ENCODE results near the gene FLNB. TPM values are rescaled to one million over a fixed set of nuclear protein-coding genes. Genes with fewer than 3 reads are reported as not detected.

Gene FLNB, protein sequence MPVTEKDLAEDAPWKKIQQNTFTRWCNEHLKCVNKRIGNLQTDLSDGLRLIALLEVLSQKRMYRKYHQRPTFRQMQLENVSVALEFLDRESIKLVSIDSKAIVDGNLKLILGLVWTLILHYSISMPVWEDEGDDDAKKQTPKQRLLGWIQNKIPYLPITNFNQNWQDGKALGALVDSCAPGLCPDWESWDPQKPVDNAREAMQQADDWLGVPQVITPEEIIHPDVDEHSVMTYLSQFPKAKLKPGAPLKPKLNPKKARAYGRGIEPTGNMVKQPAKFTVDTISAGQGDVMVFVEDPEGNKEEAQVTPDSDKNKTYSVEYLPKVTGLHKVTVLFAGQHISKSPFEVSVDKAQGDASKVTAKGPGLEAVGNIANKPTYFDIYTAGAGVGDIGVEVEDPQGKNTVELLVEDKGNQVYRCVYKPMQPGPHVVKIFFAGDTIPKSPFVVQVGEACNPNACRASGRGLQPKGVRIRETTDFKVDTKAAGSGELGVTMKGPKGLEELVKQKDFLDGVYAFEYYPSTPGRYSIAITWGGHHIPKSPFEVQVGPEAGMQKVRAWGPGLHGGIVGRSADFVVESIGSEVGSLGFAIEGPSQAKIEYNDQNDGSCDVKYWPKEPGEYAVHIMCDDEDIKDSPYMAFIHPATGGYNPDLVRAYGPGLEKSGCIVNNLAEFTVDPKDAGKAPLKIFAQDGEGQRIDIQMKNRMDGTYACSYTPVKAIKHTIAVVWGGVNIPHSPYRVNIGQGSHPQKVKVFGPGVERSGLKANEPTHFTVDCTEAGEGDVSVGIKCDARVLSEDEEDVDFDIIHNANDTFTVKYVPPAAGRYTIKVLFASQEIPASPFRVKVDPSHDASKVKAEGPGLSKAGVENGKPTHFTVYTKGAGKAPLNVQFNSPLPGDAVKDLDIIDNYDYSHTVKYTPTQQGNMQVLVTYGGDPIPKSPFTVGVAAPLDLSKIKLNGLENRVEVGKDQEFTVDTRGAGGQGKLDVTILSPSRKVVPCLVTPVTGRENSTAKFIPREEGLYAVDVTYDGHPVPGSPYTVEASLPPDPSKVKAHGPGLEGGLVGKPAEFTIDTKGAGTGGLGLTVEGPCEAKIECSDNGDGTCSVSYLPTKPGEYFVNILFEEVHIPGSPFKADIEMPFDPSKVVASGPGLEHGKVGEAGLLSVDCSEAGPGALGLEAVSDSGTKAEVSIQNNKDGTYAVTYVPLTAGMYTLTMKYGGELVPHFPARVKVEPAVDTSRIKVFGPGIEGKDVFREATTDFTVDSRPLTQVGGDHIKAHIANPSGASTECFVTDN (N-terminal part only)
- 32.0 and 54.9 TPM in 2 replicates for total RNA-seq (ENCODE audit: low replicate concordance)

DNA sequence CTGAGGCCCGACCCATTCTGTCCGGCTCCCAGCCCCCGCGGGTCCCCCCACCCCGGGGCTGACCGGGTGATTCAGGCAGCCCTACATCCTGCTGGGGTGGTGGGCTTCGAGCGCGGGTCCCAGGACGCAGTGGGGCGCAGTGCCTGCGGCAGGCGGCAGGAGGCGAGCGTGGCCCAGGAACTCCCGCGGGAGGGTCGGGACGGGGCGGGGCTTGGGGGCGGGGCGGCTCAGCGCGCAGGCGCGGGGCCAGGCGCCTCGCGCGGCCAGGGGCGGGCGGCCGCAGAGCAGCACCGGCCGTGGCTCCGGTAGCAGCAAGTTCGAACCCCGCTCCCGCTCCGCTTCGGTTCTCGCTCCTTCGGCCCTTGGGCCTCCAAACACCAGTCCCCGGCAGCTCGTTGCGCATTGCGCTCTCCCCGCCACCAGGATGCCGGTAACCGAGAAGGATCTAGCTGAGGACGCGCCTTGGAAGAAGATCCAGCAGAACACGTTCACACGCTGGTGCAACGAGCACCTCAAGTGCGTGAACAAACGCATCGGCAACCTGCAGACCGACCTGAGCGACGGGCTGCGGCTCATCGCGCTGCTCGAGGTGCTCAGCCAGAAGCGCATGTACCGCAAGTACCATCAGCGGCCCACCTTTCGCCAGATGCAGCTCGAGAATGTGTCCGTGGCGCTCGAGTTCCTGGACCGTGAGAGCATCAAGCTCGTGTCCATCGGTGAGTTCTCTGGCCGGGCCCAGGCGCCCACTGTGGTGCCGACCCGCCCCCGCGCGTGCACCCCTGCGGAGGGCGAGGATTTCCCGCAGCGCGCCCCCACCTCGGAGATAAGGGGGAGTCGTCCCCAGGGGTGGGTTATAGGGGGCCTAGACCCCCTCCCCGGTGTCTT is at the start of gene FLNB:
Gene FLNB, plus strand, starts transcription at position 282 of the 885 bp plus-strand sequence. Its CDS starts 143 bp downstream, at position 425.
- H3K27ac ChIP-seq: no peak within 1 kb of the TSS
- H3K27ac Mint-ChIP-seq: peak within 1 kb of the TSS; percentile 79
- peak within 1 kb of the TSS; percentile 88 for H3K4me2 ChIP-seq
- H3K4me1 ChIP-seq: peaks cover 4% of the 10 kb centered on the region
- peaks cover 50% of the 10 kb centered on the region for H3K79me2 ChIP-seq (ENCODE audit: low read depth)
- peak within 1 kb of the TSS; percentile 48 for H3K9ac ChIP-seq
- H3K4me3 Mint-ChIP-seq: peak within 1 kb of the TSS; percentile 92
- H3K4me3 ChIP-seq: peak within 1 kb of the TSS; percentile 86
- peak; percentile 91 for DNase-seq (ENCODE audit: low spot score)
- H2AFZ ChIP-seq (replicated peaks): peak within 1 kb of the TSS; percentile 95
- peaks cover 6% of the 10 kb centered on the region for H3K27me3 Mint-ChIP-seq (ENCODE audit: insufficient read depth, low read depth)
- peaks cover 7% of the 10 kb centered on the region for H3K4me1 Mint-ChIP-seq
- no peaks in the 10 kb centered on the region for H3K36me3 ChIP-seq
- TF ChIP-seq, protein P1, sequence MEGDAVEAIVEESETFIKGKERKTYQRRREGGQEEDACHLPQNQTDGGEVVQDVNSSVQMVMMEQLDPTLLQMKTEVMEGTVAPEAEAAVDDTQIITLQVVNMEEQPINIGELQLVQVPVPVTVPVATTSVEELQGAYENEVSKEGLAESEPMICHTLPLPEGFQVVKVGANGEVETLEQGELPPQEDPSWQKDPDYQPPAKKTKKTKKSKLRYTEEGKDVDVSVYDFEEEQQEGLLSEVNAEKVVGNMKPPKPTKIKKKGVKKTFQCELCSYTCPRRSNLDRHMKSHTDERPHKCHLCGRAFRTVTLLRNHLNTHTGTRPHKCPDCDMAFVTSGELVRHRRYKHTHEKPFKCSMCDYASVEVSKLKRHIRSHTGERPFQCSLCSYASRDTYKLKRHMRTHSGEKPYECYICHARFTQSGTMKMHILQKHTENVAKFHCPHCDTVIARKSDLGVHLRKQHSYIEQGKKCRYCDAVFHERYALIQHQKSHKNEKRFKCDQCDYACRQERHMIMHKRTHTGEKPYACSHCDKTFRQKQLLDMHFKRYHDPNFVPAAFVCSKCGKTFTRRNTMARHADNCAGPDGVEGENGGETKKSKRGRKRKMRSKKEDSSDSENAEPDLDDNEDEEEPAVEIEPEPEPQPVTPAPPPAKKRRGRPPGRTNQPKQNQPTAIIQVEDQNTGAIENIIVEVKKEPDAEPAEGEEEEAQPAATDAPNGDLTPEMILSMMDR (IDR thresholded peaks at IDR 0.05): peak; percentile 67
- no peak for TF ChIP-seq EZH2 (IDR thresholded peaks at IDR 0.05)
- H3K36me3 Mint-ChIP-seq: peaks cover 3% of the 10 kb centered on the region
- H3K27me3 ChIP-seq: no peaks in the 10 kb centered on the region
- peaks cover 22% of the 10 kb centered on the region for H4K20me1 ChIP-seq (ENCODE audit: low read depth)
- peaks cover 5% of the 10 kb centered on the region for H3F3A ChIP-seq (ENCODE audit: low read depth)
- peaks cover 2% of the 10 kb centered on the region for H3K9me3 Mint-ChIP-seq
- H3K9me3 ChIP-seq (ENCODE audit: low read depth): no peaks in the 10 kb centered on the region

DNA sequence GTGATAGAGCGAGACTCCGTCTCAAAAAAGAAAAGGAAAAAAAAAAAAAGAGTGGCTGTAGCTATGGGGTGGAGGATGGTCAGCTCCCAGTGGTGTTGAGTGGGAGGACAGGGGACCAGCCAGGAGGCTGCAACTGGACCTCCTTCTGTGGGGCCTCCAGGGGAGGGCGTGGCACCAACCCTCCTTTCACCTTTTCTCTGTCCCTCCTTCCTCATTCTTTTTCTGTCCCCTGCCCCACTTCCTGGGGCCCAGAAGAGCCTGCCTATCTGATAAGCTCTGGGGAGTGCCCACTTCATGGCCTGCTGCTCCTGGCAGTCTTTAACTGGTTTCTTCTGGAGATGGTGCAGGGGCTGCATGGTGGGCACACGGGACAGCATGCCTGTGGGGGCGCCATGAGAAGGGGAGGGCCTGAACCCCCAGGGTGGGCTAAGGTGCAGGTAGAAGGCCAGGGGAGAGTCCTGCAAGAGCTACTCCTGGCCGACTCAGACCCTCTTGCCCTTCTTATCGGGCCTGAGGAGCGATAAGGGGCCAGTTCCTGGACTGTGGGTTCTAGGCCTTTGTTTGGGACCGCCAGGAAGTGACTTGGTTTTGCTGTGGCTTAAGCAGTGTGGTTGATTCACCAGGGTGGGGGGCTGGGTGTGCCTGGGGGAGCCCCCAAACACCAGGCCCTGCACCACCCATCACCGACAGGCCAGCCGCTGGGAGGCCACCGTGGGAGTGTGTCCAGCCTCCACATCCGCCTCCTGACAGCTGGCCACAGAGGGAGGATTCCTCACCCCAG is 49.4 kb upstream of the FLNB start:
- no peak for DNase-seq (ENCODE audit: low spot score)
- no peaks in the 10 kb centered on the region for H3K79me2 ChIP-seq (ENCODE audit: low read depth)
- no peaks in the 10 kb centered on the region for H3K9me3 ChIP-seq (ENCODE audit: low read depth)
- Mint-ChIP-seq H3K27me3 (ENCODE audit: insufficient read depth, low read depth) (peaks cover 2% of the 10 kb centered on the region), H3K4me1 (peaks cover 8% of the 10 kb centered on the region), H3K27ac (no peak overlapping the region), H3K36me3 (no peaks in the 10 kb centered on the region), H3K4me3 (no peak overlapping the region), H3K9me3 (no peaks in the 10 kb centered on the region)
- no peaks in the 10 kb centered on the region for H3F3A ChIP-seq (ENCODE audit: low read depth)
- H3K4me2 ChIP-seq: no peak overlapping the region
- H3K9ac ChIP-seq: no peak overlapping the region
- no peak overlapping the region for H3K4me3 ChIP-seq
- H4K20me1 ChIP-seq (ENCODE audit: low read depth): no peaks in the 10 kb centered on the region
- no peaks in the 10 kb centered on the region for H3K36me3 ChIP-seq
- no peaks in the 10 kb centered on the region for H3K27me3 ChIP-seq
- no peak overlapping the region for H2AFZ ChIP-seq (replicated peaks)
- no peaks in the 10 kb centered on the region for H3K4me1 ChIP-seq
- no peak overlapping the region for H3K27ac ChIP-seq
- TF ChIP-seq, protein P1 (IDR thresholded peaks at IDR 0.05): no peak
- TF ChIP-seq EZH2phosphoT487 (IDR thresholded peaks at IDR 0.05): no peak
- TF ChIP-seq EZH2 (IDR thresholded peaks at IDR 0.05): no peak
